GM06990 (cell line): ENCODE measurements around the gene ARHGEF12.

ENCODE experiments used
- DNase-seq: peaks from one replicate; pipeline ENCODE4 v3.0.0-alpha.2; 2011; ENCODE audit not compliant: insufficient read length; ENCODE audit errors: extremely low read depth
- H3K27me3 ChIP-seq: replicated peaks from 2 replicates; pipeline ENCODE4 v1.6.0; 2011; ENCODE audit warnings: low read length; ENCODE audit not compliant: control insufficient read depth, insufficient read depth
- H3K36me3 ChIP-seq: 2 replicates; pipeline ENCODE4 v1.5.1; 2011; ENCODE audit warnings: low read length; ENCODE audit not compliant: control insufficient read depth, insufficient read depth
- H3K4me3 ChIP-seq: replicated peaks from 2 replicates; pipeline ENCODE4 v1.5.1; 2011; ENCODE audit warnings: low read depth, mild to moderate bottlenecking, control low read depth, low read length
- CTCF ChIP-seq: IDR thresholded peaks from 2 replicates; pipeline ENCODE4 v1.5.1; 2011; ENCODE audit warnings: low read length, control low read depth, mild to moderate bottlenecking, inconsistent platforms; ENCODE audit not compliant: insufficient read depth, poor library complexity, severe bottlenecking

ARHGEF12 gene

GRCh38 chr11:120522021-120522420, 185.8 kb downstream of the ARHGEF12 start:
- no peaks in the 10 kb centered on the region; the same call in none of the 2 replicates for H3K27me3 ChIP-seq
- H3K36me3 ChIP-seq, result no peaks in the 10 kb centered on the region
- no peak for DNase-seq
- no peak for TF ChIP-seq CTCF
- H3K4me3 ChIP-seq, result no peak overlapping the region

- Histone ChIP-seq H3K4me3 (no peak overlapping the region), H3K27me3 (peaks cover 2% of the 10 kb centered on the region), H3K36me3 (no peaks in the 10 kb centered on the region)
- DNase-seq, result no peak
- TF ChIP-seq CTCF, result no peak
Observed at GRCh38 chr11:120522736-120523135, 186.5 kb downstream of the ARHGEF12 start.

GRCh38 chr11:120523196-120523595, 187.0 kb downstream of the ARHGEF12 start:
- DNase-seq, result no peak
- Histone ChIP-seq H3K36me3 (no peaks in the 10 kb centered on the region), H3K27me3 (peaks cover 2% of the 10 kb centered on the region), H3K4me3 (no peak overlapping the region)
- TF ChIP-seq CTCF, result no peak

- Histone ChIP-seq H3K4me3 (no peak overlapping the region), H3K27me3 (peaks cover 2% of the 10 kb centered on the region), H3K36me3 (no peaks in the 10 kb centered on the region)
- no peak for DNase-seq
- no peak for TF ChIP-seq CTCF
Observed at GRCh38 chr11:120524536-120525085, 188.4 kb downstream of the ARHGEF12 start.

GRCh38 chr11:120525261-120526171, 189.3 kb downstream of the ARHGEF12 start:
- no peak for DNase-seq
- Histone ChIP-seq H3K27me3 (peaks cover 2% of the 10 kb centered on the region), H3K4me3 (no peak overlapping the region), H3K36me3 (no peaks in the 10 kb centered on the region)
- TF ChIP-seq CTCF, result no peak
